HG02610 (cell line): ENCODE measurements around the gene IL9.

ENCODE experiments used
- ATAC-seq: cut with Tn5 transposase; IDR thresholded peaks from one replicate; pipeline ENCODE4 v1.9.1; 2021; ENCODE audit warnings: mild to moderate bottlenecking, moderate library complexity; ENCODE audit not compliant: unreplicated experiment

IL9 gene

DNA sequence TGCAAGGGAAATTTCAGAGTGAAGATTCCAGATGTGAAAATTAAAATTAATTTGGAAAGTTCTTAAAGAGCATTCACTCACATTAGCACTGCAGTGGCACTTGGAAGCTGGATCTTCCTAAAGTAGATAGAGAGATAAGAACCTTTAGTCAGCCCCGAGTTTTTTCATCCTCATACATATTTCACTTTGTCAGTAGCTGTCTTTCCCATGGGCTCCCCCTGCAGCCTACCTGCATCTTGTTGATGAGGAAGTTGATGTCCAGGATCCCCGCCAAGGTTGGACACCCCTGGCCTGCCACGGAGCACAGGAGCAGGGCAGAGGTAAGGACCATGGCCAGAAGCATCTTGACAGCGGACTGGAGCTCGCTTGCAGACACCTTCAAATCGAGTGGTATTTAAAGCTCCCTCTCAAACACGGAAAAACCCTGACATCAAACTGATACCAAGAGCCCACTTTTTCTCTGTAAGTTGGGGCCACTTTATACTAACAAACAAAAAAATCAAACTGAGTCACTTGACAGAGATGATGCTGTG, at the start of gene IL9:
TSS of gene IL9 (minus strand) at position 368 of the 533 bp plus-strand sequence. CDS start at position 343, 25 bp downstream.
- no peak for ATAC-seq

DNA sequence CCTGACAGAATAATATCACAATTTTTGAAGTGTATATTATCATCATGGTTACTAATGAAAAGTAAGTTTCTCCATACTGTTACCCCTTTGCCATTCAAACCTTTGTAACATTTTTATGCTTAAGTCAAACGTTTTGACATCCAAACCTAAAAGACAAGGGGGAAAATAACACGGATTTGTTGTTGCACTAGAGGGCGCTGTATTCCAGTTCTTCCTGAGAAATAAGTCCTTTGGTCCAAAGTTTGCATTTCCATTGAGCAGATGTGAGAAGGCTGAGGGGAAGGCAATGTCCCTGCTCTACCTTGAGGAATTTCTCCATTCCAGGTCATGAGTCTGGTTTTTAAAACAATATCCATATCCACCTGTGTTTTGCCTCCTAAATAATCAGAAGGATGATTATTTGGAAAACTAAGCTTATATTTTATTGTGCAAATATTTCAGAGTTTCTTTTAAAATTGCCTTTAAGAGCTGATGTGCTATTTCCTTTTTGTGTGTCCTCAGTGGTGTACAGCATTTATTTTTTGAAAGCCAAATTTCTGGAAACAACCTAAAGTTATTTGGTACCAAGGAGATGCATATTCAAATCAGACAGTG, 49.4 kb upstream of the IL9 start:
- no peak for ATAC-seq

DNA sequence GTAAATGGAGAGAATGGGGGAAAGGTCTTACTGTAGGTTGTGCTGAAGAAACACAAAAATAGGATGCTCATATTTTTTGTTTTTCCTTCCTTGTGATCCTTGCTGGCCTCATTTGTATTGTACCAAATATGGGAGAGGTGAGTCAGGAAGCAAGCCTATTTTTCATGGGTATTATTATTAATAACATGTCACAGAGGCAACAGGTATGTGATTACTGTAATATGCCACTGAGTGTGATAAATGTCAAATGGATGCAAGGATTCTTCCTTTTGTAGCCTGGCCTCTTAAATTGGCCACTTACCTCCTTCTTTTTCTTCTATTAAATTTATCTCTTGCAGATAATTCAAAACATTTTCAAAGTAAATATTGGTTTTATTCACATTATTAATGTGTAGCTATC, 48.9 kb upstream of the IL9 start:
- ATAC-seq: no peak

GRCh38 chr5:135942202-135942771, 46.6 kb upstream of the IL9 start:
- no peak for ATAC-seq

DNA sequence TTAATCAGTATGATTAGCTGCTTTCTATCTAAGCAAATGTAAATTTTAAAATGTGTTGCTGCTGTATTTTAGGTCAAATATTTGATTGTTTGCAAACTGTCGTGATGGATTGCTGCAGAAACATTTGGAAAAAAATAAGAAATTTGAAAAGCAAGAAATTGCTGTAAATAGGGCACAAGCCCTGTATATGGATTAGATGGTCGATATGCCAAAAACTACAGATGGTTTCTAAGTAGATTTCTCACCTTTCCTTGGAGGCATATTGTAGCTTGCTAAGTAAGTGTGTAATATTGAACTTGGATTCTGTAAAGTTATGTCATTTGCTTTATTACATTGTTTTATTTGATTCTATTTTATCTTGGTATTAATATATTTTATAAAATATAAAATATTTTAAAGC, 46.1 kb upstream of the IL9 start:
- no peak for ATAC-seq

DNA sequence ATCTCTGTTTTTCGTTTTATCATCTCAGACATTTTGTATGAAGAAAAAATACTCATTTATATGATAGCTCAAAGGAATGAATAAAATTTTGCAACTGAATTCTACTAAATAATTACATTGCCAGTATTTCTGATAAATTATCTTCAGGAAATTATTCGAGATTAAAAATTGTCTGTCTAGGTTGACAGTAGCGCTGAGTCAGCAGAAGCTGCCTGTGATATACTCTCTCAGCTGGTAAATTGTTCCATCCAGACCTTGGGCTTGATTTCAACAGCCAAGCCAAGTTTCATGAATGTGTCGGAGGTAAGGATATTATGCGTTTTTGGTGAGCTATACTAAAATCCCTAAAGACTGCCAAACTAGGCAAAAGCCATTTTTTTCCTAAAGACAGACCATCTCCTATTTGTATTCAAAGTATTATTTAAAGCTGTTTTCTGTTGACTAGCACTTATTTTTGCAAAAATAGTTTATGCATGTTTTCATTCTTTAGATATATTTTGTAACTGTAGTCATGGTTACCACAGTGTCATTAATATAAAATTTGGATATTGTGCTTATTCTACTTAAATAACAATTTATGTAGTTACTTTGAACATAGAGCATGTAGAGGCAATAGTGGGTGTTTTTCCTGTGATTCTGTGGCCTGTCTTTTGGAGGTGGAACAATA, 41.7 kb upstream of the IL9 start:
- no peak for ATAC-seq

DNA sequence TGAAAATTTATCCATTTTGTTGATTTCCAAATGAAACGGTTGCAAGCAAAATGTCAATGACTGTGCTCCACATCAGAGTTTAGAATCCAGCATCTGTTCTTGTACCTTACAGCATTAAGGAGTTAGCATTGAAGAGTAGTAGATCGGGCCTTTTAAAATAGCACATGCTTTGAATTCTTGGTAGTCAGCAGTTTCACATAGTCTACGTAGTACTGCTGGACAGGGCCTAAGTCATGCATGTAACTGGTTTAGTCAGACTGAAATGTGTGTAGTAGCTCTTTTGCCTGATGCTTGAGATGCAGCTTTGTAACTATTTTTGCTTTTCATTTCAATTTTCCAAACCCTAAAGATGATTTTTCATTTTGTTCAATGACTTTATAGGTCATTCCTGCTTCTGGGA, 39.3 kb upstream of the IL9 start:
- ATAC-seq: no peak

DNA sequence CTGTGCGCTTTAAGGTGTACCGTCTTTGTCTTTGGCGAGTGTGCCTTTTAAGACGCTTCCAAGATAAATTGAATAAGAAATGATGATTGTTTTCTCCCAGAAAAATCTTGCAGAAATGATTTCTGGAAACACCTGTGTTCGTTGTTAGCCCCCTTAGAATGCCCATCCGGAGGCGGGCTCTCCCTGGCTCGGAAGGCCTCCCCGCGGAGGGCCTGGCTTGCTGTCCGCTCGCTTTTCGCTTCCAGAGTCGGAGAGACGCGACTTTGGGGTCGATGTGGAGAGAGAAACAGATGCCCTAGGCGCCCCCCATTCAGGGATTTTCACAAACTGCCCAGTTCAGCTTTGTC, 35.3 kb upstream of the IL9 start:
- ATAC-seq: no peak

- ATAC-seq: no peak
Observed at GRCh38 chr5:135930029-135930948, 34.6 kb upstream of the IL9 start.

GRCh38 chr5:135921388-135921787, 25.7 kb upstream of the IL9 start:
- ATAC-seq: no peak

DNA sequence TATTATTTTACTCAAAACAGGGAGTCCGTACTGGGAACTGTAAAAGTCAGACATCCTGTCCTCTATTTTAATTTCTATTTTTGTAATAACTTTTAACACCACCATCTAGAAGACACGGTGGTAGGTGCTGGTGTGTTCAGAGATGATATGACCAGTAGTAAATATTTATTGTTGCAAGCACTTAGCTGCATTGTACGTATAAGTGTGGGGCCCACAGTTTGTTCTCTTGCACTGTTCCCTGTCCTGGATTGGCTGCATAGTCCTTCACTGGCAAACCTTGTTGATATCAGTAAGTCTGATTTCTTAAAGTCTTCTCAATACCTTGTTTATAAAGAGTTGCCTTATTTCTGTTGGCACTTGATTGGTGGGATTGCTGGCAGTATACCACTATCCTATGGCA, 24.6 kb upstream of the IL9 start:
- ATAC-seq: no peak

DNA sequence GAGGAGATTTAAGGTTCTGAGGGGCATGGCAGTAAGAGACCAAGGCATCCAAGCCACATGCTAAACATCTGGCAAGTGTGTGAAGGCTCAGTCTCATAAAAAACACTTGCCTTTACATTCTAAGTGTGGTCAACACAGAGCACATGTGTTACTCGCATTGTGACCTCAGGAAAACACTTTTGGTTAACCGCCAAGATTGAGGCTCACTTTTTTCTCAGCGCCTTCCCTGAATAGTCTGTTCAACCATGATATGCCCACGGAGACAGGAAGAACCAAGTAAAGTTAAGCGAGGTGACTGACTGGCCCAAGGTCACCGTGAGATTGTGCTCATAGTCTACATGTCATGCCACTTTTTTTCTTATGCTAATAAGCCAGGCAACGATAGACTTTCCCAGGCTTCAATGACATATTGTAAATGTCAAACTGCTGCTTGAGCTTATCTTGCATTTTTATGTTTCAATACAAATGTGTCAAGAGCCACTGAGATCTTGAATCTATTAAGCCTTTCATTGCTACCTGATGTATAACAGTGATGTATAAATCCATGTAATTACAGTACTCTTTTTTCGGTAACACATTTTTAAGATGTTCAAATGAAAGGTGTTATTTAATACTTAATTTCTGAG, 21.1 kb upstream of the IL9 start:
- ATAC-seq: no peak

- no peak for ATAC-seq
Observed at GRCh38 chr5:135915466-135916001, 19.9 kb upstream of the IL9 start.

DNA sequence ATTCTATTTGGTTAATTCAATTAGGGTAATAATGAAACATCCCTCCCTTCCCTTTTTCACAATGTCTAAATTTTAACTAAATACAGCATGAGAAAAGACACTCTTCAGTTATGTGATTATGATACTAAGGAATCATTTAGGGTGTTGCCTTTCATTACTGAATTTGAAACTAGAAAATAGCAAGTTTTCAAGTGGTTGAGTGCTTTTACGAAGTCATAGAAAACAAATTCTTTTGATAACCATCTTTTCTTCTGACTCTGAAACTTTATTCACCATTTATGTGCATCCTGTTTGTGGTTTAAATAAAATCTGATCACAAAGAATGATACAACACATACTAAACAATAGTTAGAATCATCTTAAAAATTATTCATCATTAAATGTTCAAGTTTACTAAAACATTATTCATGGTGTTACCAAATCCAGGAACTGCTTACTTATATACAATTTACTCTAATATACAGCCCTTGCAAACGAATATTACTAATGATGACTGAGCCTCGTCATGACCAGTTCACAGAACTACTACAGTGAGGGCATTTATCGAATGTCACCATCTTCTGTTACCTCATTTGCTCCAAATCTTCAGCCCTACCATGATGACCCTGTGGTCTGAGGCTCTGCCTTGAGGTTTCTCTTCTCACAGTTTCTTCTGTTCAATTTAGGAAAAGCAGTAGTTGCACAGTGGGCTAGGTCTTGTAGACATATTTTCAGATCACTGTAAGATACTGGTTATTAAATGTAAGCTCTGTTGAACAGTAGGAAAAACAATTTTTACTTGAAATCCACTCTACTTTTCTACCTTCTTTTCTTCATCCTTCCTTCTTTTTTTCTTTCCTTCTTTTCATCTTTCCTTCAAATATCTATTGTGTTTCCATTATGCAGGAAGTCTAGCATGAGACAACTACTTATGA, 18.3 kb upstream of the IL9 start:
- no peak for ATAC-seq

DNA sequence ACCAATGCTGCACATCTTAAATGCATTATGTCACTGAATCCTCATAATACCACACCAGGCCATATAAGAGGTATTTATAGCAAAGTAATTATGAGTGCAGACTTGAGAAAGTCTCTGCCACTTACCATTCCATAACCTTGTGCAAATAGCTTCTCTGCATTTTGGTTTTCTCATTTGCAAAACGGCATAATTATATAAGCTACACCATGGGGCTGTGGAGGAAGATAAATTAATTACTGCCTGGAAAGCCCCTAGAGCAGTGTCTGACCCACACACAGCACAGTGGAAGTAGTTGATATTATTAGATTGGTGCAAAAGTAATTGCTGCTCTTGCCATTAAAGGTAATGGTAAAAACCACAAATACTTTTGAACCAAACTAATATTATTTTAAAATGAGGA, 9.5 kb upstream of the IL9 start:
- ATAC-seq: no peak

DNA sequence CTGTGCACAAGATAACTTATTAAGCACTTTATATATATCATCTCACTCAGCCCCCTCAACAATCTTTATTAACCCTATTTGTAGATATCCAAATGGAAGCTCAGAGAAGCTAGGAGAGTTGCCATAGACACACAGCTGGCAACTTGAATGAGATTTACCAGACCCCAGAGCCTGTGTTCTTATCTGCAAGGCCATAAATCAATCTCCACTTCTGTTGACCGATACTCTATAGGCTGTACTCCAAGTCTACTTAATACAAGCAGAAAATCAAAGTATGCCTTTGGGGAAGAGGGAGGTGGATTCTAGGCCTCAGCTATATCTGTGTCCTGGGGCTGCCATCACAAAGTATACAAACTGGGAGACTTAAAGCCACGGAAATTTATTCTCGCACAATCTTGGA, 6.0 kb upstream of the IL9 start:
- no peak for ATAC-seq

DNA sequence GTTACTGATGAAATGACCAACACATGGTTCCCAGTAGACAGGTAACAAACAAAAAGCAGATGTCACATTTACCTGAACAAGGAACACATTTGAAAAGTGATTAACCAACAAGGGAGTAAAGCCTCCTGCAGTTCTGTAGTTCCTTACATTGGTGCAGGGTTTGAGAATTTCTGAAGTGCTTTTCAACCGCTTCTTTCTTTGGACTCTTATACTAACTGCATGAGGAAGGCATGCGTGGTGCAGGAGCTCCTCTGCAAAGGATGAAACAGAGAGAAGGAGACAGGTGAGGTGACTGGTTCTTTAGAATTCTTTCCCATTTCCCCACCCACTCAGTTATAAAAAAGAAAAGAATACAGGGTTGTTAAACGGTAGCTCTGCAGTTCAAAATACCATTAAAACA, 4.6 kb upstream of the IL9 start:
- no peak for ATAC-seq

DNA sequence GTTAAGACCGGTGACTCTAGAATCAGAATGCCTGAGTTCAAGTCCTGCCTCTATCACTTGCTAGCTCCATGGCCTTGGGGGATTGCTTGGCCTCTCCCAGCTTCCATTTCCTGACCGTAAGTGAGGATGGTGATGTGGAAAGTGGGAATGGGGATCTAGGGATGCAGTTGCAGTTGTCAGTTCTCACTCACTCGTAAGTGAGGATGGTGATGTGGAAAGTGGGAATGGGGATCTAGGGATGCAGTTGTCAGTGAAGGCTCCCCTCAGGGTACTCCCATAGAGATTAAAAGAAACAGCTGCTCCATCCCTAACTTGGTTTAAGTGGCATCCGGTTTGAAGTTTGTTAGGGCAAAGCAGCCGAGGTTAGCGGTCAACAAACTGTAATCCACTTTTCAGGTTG, 3.0 kb upstream of the IL9 start:
- ATAC-seq: no peak

DNA sequence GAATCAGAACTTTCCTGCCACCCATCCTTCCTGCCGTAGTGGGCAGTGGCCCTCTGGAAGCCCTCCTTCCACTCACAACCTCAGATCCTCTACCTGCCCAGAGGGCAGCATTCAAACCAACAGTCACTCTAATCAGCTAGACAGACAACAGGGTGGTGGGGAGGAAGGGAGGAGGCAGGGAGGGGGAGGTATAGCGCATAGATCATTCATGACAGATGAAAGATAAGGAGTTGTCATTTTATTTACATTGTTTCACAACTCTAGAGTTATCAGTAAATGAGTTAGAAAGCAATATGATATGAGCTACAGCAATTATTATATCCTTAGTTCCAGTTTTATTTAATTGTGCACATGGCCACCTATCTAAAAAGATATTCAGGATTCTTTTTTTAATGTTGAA, 852 bp downstream of the IL9 start:
- no peak for ATAC-seq

GRCh38 chr5:135894276-135894675, 1.4 kb downstream of the IL9 start:
- ATAC-seq: no peak
